Pons (tissue), 1 donor: ENCODE results near the gene QRICH2.
"Not testable (repeated sequence)": the region's sequence is repeated elsewhere in the genome, so short reads cannot be mapped to it uniquely, and the experiment has no call there.

Experiments used
- DNase-seq: peaks from one replicate; pipeline ENCODE4 v3.0.0-alpha.2; 2016; ENCODE audit warnings: low spot score

Gene QRICH2

DNA sequence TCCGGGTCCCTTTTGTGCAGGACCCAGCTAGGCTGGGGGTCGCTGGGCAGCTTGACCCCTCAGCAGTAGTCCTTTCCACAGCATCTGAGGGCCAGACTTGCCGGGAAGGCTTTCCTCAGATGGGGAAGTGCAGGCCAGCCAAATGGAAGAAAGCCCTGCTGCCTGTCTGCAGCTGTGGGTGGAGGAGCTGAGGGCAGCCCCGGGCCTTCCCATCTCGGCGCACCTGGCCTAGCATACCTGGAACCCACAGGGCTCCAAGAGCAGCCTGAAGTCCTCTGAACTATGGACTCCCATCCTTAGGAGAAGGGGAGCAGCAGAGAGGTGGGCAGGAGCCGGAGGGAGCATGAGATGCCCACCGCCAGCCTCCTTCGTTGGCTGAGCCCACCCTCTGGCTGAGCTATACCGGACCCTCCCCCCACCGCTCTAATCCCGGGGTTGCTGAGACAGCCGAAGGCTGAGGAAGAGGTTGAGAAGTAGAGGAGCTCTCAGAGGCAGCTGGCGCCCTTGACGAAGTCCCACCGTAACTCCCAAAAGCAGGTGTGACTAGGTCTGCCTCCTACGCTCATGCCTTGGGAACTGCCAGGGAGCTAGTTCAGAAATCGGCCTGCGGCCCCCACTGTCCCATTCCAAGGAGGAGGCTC lies 29.7 kb downstream of the QRICH2 start:
- DNase-seq = no peak

DNA sequence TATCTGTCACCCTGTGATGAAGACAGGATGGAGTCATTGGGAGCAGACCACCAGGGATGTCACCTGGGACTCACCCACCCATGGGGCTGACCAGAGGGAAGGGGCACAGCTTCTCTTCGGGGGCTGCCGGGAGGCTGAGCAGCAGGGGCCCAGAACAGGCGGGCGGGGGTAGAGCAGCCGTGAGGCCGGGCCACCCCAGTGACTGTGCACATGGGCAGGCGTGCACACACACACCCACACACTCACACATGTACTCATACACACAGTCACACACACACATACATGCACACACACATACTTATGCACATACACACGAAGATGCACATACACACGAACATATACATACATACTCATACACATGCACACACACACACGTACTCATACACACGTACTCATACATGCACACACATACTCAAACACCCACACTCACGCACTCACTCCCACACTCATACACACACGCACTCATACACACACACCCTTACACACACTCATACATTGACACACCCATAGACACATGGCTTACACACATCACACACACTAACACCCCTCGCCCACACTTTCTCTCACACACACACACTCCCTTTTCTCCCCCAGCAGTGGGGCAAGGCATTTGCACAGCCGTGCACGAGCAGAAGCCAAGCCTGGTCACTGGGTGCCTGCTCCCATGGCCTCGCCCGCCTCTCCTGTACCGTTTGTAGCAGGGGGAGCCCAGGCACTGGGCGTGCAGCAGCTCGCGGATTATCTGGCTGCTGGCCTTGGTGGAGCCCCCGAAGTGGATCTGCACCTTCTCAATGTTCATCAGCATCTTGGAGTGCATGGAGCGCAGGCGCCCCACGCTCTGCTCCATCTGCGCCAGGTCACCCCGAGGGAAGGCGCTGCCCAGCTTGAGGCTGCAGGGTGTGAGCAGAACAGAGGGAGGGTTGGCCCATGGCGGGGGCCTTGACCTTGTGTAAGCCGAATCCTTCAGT lies 30.5 kb downstream of the QRICH2 start:
- no peak for DNase-seq

DNA sequence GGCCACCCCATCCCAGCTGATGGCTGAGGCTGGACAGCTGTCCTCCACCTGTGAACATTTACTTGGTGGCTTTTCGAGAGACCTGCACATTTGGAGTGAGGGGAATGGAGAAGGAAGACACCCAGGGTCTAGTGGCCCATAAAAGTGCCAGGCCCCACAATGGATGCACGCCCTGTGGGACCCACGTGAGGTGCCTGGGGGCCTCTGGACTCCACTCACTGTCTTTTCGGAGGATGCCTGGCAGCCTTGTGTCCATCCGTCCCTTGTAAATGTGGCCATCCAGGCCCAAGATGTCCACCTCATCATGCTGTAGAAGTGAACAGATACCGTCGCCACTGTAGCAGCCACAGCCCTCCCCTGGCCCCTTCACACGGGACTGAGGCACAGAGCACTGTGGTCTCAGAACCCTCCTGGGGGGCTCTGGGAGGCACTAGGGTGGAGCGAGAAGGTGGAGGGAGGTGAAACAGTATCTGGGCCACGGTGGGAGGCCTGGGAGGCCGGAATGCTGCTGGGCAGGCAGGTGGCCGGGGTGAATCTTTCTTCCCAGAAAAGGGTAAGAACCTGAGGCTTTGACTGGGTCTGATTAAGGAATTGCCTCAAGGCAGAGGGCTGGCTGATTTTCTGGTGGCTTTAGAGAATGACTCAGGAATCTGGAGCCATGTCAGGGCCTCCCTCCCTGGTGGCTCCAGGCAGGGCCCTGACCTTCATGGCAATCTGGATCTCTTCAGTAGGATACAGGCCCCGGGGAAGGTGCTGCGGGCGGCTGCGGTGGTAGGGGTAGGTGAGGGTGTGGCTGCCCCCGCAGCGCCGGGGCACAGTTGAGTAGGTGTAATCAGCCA lies 31.4 kb downstream of the QRICH2 start:
- DNase-seq = no peak

DNA sequence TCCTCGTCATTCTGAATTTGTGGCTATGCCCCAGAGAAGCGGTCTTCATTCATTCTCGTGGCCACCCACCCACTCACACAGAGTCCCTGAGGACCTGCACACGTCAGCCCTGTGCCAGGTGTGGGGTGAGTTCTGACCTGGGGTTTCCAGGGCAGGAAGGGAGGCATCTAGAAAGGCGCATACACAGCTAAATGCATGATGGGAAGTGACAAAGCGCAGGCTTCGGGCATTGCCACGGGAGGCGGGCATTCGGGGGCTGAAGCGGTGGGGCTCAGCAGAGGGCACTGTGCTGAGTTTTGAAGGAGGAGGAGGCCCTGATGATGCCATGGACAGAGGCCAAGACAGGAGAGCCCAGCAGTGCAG lies 32.0 kb downstream of the QRICH2 start:
- DNase-seq = no peak

DNA sequence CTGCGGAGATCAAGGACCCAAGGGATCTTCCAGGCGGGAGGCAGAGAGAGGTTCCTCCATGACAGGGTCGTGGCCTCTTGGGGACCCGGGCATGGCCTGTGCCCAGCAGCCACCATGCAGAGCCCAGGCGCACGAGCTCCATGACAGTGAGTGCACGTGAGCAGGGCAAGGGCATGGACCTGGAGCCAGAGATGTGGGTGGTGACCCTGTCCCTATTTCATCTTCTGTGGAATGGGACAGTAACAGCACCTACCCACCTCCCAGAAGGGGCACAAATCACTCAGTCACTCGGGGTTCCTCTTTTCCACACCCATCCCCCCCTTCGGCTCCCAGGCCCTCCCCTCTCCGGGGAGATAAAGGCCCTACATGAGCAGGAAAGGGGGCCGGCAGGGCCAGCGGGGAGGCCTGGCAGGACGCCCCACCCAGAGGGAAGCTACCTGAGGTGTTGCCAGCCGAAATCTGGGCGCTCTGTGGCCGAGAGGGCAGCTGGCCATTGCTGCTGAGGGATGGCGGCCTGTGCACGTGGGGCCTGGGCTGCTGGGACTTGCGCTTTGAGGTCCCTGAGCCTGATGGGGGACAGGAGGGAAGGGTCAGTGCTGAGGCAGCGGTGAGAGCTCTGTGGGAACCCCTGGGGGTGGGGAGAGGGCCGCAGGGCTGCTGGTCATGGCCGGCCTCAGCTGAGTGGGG lies 32.6 kb downstream of the QRICH2 start:
- no peak for DNase-seq

DNA sequence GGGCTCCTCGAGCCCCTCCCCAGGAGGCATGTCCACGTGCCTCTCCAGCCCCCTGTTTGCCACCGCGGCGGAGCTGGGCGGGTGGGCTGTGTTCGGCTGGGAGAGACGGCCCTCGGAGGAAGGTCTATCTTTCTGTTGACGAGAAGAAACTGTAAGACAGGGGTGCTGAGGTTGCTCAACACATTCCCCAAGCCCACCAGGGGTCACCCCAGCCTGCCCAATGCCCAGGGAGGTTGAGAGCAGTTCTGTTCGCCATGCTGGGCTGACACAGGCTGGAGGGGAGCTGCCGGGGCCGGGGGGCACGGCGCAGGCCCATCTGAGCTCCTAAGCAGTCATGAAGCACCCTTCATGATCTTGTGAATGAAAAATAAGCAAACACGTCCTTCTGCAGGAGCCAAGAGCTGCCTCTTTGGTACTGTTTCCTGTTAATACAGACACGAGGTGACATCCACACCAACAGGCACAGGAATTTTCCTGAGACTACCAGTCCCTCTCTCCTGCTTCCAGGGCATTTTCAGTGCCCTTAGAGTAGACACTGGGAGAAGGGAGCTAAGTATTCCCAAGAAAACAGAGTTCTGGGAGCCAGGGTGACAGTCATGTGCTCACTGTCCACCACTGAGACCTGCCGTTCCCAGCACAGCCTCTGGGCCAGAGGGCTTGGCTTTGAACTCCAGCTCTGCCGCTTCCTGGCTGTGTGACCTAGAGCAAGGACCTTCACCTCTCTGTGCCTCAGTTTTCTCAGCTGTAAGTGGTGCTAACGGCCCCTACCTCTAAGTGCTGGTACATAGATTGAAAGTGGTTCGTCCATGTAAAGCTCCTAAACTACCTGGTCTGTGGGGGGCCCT lies 33.7 kb downstream of the QRICH2 start:
- DNase-seq = no peak

DNA sequence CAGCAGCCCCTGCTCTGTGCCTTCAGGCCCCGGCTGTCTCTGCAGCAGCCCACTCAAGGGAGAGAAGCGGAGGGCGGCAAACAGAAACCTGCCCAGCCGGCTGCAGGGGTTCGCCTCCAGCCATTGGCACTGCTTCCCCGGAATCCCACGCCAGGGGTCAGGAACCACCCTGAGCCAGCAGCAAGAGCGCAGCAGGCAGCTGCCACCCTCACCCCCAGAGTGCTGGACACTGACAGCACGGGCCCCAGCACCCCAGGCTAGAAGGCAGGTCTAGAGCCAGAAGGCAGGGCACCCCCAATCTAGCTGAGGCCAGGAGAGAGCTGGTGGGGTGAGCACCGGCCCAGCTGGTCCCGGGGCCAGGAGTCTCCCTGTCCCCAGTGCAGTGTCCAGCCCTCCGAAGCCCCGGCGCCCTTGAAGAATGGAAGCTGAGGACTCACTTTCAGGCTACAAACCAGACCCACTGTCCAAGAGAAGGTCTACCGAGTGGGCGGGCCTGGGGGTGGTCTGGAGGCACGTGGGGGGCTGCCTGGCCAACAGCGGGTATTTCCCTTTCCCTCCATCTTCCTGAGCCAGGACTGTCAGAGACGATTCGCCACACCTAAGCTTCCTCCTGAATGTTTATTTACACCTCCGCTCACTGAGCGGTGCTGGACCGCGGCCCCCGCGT lies 34.5 kb downstream of the QRICH2 start:
- no peak for DNase-seq

DNA sequence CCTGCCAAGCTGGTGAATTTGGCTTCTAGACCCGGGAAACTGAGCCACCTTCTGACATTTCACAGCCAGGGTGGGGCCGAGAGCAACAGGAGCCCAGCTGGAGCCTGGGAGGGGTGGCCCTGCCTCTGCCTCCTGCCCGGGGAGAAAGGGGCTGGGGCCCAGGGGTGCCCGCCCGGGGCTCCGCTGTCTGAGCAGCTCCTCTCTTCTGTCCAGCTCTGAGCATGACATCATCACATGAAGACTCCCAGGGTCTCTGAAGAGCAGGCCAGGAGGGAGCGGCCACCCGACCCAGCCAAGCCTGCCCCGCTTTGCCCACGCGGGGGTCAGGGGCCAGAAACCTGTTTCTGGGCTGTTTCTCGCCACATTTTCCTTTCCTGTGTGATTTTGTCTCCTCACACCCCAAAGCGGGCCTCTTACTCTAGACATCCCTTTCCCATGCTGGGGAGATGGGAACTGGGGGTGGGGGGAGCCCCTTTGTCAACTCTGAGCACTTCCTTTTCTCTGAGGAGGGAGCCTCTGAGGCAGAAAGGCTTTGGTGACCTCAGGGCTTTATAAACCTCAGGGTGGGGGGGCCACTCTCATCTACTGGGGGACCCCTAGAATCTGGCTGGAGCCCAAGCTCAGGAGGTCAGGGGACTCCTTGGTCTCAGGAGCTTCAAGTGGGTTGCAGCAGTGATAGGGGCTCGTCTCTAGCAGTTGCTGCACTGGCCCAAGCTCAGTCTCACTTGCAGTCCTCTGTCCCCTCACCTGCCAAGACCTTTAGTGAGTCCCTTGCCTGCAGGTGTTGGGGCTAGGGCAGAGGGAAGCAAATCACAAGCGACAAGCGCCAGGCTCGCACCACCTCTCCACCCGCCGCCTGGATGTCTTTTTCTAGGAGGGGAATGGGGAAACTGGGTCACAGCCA lies 35.3 kb downstream of the QRICH2 start:
- DNase-seq = no peak

DNA sequence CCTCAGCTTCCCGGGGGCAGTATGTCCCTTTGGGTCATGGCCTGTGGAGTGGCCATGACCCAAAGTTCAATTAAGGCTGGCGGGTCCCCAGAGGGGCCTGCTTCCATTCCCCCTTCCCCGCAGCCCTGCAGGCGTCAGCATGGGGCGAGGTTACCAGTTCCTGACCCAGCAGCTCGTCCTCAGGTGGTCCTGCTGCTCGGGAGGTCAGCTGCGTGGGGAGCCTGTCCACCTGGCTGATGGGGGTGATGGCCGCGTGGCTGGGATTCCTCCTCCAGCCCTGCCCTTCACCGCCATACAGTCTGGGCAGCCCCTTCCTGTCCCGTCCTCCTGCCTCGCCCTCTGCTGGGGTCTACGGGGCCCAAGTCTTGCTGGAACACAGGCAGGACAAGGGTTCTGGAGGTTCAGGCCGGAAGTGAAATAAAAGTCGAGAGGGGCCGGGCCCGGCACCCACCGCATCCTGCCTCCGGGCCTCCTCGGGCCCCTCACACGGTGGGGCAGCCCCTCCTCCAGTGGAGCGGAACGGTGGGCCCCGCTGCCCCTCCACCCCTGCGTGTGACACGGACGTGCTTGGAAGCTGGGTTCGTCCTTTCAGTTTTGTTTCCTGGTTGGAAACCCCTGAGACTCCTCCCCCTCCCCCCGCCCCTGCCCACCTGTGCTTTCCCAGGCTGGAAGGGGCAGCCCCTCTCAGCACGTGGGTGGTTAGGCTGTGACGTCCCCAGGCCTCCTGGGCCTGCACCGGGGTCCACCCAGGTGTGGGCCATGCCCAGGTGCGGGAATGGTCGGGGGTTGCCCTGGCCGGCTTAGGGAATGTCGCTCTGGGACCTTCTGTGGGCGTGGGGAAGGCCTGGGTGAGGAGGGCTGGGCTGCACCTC lies 36.2 kb downstream of the QRICH2 start:
- no peak for DNase-seq

DNA sequence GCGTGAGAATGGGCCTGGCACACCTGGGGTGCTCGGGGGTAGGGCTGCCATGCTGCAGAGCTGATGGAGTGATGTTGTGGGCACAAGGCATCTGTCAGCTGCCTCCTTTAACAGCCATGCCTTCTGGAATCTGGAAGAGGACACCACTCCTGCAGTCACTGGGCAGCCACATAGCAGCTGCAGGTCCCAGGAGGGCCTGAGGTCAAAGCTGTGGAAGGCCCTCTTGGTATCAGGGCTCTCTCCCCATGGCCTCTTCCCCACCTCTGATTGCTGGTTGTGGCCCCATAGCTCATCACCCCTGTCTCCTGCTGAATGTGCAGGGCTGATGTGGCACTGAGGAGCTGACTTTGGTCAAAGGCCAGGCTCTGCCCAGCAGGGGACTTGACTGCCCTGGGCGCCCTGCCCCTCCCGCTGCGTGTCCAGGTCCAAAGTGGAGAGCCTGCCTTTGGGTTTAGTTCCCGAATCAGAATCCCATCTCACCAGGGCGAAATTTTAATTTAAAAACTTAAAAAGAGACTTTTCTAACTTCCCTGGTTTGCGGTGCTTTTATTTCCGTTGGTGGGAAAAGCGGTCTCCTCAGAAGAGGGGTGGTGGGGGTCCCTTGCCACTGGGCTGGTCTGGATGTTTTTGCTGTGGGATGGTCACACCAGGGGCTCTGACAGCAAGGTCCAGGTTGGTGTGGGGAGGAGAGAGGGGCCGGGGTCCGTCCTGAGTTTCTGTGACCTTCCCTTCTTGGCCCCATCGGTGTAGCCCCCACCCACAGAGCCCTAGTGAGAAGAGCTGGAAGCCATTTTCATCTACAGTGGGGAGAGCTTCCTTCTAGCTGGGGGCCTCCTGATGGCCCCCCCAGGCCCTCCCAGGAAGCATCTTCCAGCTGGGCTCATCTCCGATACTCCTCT lies 37.1 kb downstream of the QRICH2 start:
- no peak for DNase-seq

DNA sequence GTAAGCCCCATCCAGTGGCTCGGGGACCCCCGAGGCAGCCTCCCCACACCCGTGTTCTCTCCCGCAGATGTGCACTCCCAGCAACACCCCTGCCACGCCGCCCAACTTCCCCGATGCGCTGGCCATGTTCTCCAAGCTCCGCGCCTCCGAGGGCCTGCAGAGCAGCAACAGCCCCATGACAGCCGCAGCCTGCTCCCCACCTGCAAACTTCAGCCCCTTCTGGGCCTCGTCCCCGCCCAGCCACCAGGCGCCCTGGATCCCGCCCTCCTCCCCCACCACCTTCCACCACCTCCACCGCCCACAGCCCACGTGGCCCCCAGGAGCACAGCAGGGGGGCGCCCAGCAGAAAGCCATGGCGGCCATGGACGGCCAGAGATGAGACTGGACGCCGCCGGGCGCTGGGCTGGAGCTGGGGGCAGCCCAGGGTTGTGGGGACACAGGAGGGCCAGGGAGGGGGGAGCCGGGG lies 37.9 kb downstream of the QRICH2 start:
- DNase-seq = no peak

DNA sequence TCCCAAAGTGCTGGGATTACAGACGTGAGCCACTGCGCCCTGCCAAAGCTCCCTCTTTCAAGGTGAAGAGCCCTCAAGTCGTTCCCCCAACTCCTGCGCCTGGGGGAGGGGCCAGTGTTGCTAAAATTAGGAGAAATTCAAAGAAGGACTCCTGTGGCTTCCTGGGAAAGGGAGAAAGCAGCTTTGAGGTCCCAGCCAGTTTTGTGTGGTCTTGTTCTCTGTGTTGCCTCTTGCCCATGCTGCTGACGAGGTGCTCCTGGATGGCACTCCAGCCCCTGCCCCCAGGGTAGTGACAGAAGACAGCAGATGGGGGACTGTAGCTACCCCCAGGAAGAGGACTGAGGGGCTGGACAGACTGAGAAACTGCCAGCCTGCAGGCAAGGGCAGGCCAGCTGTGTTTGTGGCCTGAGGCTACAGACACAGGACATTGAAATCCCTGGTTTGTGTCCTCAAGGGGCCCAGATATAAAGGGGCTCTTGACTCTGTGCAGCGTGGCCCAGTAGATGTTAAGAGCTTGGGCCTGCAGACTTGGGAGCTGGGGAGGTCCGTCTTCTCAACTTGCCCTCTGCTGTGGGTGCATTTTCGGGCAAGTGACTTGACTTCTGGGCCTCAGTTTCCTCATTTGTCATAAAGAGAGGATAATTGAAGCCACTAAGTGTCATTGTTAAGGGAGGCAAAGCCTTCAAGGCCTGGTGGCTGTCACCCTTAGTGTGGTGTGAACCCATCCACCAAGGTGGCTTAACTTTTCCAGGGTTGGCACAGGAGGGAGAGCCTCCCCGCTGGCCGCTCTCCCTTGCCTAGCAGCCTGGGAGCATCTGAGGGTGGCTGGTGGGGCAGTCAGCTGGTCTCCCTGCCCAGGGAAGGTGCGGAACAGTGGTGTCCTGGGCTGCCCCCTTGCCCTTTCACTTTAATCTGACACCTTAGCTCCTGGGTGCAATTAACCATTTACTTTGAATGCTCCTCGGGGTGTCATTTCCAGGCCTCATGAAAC lies 38.8 kb downstream of the QRICH2 start:
- DNase-seq = no peak

DNA sequence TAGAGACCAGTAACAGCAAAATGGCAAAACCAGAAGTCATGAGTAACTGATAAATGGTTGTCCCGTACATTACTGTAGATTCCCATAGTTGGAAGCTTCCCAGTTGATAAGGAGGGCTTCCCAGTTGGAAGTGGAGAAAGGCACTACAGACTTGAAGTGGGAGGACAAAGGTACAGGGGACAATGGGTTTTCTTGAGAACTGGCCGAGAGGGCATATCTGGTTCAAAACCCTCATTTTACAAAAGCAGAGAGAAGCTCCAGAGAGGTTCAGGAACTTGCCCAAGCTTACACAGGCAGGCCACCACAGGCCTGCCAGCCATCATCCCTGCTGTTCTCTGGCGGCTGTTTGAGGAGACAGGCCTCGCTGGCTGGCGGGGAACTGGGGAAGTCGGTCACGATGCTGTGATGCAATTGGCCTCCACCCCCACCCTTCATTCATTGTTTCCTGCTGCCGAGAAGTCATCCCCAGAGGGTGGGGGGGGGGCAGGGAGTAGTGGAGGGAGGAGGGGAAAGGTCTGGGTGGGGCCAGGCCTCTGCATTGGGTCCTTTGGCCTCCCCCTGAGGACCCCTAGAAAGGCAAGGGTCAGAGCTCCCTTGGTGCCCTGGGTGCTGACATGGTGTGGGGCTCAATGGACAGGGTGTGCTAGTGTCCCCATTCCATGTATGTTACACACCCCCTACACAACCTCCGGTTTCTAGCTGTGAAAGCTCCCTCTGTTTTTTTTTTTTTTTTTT lies 39.9 kb downstream of the QRICH2 start:
- DNase-seq = peak; percentile 88

DNA sequence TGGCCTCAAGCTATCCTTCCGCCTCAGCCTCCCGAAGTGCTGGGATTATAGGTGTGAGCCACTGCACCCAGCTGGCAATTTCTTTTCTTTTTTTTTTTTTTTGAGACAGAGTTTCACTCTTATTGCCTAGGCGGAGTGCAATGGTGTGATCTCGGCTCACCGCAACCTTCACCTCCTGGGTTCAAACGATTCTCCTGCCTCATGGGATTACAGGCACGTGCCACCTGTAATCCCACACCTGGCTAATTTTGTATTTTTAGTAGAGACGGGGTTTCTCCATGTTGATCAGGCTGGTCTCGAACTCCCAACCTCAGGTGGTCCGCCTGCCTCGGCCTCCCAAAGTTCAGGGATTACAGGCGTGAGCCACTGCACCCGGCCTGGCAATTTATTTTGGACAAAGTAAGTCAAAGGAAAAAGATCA lies 40.5 kb downstream of the QRICH2 start:
- not testable (repeated sequence) for DNase-seq

DNA sequence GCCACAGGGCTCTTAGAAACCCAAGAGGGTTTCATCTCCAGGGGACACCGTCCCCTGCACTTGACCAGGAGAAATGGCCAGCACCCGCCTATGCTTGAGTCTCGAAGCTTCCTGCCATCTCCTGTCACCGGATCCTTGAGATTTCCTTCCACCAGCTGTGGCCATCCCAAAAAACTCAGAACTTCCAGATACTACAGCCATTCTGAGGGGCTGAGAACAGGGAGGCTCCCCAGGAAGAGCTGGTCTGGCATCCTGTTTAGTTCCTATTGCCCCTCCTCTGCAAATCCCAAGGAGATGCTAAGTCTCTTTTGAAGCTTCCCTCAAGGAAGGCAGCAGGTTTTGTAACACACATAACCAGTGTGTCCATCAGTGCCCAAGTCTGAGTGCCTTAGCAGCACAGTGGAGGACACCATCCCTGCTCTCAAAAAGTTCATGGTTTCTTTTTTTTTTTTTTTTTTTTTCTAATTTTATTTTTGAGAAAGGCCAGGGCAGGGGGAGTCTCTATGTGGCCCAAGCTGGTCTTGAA lies 41.0 kb downstream of the QRICH2 start:
- no peak for DNase-seq
